PC-3 (cell line): ENCODE measurements around the gene ALG12.

ENCODE experiments used
- CTCF ChIP-seq: fragments of 300-600 bp; sonication (generic); conservative IDR thresholded peaks from 2 replicates; pipeline ENCODE4 v1.5.1; 2017; ENCODE audit warnings: antibody characterized with exemption, low read depth, mild to moderate bottlenecking, low read length
- EZH2 ChIP-seq: fragments of 300-600 bp; sonication (generic); IDR thresholded peaks from one replicate; pipeline ENCODE4 v1.6.1; 2017; ENCODE audit warnings: antibody characterized with exemption, mild to moderate bottlenecking, low read length; ENCODE audit not compliant: unreplicated experiment

GRCh38 chr22:49962012-49962750 is 43.9 kb upstream of the ALG12 start:
- TF ChIP-seq CTCF (no peak), EZH2 (no peak)
